ENCODE results near the gene P4HB. TPM values are rescaled to one million over a fixed set of nuclear protein-coding genes. Genes with fewer than 3 reads are reported as not detected.

P4HB gene
- total RNA-seq, 1 donor from 2014 or later = 259 TPM

DNA sequence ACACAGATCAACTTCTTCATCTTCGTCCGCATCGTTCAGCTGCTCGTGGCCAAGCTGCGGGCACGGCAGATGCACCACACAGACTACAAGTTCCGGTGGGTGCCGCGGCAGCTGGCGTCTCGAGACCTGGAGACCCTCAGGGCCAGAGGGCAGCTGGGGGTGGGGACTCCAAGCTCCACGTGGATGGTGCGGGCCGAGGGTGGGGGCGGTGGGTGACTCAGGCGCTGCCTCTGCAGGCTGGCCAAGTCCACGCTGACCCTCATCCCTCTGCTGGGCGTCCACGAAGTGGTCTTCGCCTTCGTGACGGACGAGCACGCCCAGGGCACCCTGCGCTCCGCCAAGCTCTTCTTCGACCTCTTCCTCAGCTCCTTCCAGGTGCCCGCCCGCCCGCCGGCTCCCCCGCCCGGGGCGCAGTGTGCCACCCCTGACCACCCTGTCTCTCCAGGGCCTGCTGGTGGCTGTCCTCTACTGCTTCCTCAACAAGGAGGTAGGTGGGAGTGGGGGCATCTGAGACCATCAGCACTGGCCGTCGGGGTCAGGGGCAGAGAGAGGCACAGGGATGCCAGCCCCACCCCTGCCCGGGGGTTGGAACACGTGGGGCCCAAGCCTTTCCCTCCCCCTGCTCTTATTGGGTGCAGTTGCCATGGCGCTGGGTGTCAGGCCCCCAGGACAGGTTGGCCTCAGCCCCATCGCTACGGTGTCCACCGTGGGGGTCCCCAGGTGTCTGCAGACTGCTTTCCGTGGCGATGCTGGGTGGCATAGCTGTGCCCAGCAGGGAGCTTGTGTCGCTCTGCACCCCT is 47.6 kb downstream of the P4HB start:
- DNase-seq = no peak
- Mint-ChIP-seq H3K27me3 (ENCODE audit: unreplicated experiment) (peaks cover 14% of the 10 kb centered on the region), H3K9me3 (ENCODE audit: unreplicated experiment) (peaks cover 14% of the 10 kb centered on the region), H3K4me1 (ENCODE audit: low read depth, unreplicated experiment) (peaks cover 7% of the 10 kb centered on the region), H3K36me3 (ENCODE audit: unreplicated experiment) (peaks cover 8% of the 10 kb centered on the region), H3K4me3 (ENCODE audit: unreplicated experiment) (no peak overlapping the region), H3K27ac (ENCODE audit: unreplicated experiment) (no peak overlapping the region)
- TF ChIP-seq CTCF (IDR thresholded peaks at IDR 0.05; ENCODE audit: partially characterized antibody, unreplicated experiment) = no peak

DNA sequence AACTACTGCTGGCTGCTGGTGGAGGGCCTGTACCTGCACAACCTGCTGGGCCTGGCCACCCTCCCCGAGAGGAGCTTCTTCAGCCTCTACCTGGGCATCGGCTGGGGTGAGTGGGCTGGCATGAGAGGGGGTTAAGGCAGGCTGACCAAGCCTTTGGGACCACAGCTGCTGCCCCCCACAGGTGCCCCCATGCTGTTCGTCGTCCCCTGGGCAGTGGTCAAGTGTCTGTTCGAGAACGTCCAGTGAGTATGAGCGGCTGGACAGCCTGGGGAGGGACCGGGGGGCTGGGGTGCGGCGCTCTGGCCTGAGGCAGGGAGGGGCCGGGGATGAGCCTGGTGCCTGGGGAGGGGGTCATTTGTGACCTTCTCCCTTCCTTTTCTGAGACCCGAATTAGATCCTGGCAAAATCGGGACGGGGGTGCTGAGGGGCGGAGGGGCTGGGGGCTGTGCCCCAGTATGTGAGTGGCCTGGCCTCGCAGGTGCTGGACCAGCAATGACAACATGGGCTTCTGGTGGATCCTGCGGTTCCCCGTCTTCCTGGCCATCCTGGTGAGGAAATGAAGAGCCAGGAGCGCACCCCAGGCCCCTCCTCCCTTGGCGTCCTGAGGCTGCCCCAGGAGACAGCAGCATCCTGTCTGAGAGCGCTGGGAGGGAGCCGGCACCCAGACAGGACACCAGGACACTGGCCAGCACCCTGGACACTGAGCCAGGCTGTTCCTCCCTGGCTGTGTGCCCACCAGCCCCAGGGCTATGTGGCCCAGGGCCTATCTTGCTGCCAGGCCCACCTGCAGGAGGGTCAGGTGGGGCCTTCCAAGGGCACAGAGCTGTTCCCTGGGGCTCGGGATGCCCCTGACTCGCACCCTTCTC is 48.4 kb downstream of the P4HB start:
- peaks cover 13% of the 10 kb centered on the region for H3K27me3 Mint-ChIP-seq (ENCODE audit: unreplicated experiment)
- H3K4me3 Mint-ChIP-seq (ENCODE audit: unreplicated experiment) = no peak overlapping the region
- no peak for TF ChIP-seq CTCF (IDR thresholded peaks at IDR 0.05; ENCODE audit: partially characterized antibody, unreplicated experiment)
- H3K4me1 Mint-ChIP-seq (ENCODE audit: low read depth, unreplicated experiment) = peaks cover 7% of the 10 kb centered on the region
- DNase-seq = no peak
- H3K9me3 Mint-ChIP-seq (ENCODE audit: unreplicated experiment) = peaks cover 12% of the 10 kb centered on the region
- peaks cover 8% of the 10 kb centered on the region for H3K36me3 Mint-ChIP-seq (ENCODE audit: unreplicated experiment)
- no peak overlapping the region for H3K27ac Mint-ChIP-seq (ENCODE audit: unreplicated experiment)

DNA sequence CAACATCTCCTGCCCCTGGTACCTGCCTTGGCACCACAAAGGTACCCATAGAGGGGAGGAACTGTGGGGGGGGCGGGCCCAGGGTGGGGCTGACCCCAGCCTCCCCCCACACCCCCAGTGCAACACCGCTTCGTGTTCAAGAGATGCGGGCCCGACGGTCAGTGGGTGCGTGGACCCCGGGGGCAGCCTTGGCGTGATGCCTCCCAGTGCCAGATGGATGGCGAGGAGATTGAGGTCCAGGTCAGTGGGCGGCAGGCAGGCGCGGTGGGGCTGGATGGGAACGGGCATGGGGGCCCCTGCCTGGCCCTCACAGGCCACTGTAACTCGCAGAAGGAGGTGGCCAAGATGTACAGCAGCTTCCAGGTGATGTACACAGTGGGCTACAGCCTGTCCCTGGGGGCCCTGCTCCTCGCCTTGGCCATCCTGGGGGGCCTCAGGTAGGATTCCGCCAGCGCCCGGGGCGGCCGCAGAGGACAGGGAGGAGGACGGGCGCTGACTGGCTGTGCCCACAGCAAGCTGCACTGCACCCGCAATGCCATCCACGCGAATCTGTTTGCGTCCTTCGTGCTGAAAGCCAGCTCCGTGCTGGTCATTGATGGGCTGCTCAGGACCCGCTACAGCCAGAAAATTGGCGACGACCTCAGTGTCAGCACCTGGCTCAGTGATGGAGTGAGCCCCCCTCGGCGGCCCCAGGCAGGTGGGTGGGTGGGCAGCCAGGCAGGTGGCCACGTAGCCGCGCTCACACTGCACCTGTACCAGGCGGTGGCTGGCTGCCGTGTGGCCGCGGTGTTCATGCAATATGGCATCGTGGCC is 49.2 kb downstream of the P4HB start:
- no peak for DNase-seq
- peaks cover 10% of the 10 kb centered on the region for H3K27me3 Mint-ChIP-seq (ENCODE audit: unreplicated experiment)
- H3K36me3 Mint-ChIP-seq (ENCODE audit: unreplicated experiment) = peaks cover 8% of the 10 kb centered on the region
- no peak for TF ChIP-seq CTCF (IDR thresholded peaks at IDR 0.05; ENCODE audit: partially characterized antibody, unreplicated experiment)
- H3K4me3 Mint-ChIP-seq (ENCODE audit: unreplicated experiment) = no peak overlapping the region
- H3K4me1 Mint-ChIP-seq (ENCODE audit: low read depth, unreplicated experiment) = peaks cover 7% of the 10 kb centered on the region
- H3K9me3 Mint-ChIP-seq (ENCODE audit: unreplicated experiment) = peaks cover 10% of the 10 kb centered on the region
- H3K27ac Mint-ChIP-seq (ENCODE audit: unreplicated experiment) = no peak overlapping the region

GRCh38 chr17:81810476-81810875 is 49.9 kb downstream of the P4HB start:
- peaks cover 7% of the 10 kb centered on the region for H3K4me1 Mint-ChIP-seq (ENCODE audit: low read depth, unreplicated experiment)
- H3K4me3 Mint-ChIP-seq (ENCODE audit: unreplicated experiment) = no peak overlapping the region
- peaks cover 9% of the 10 kb centered on the region for H3K9me3 Mint-ChIP-seq (ENCODE audit: unreplicated experiment)
- TF ChIP-seq CTCF (IDR thresholded peaks at IDR 0.05; ENCODE audit: partially characterized antibody, unreplicated experiment) = no peak
- no peak for DNase-seq
- no peak overlapping the region for H3K27ac Mint-ChIP-seq (ENCODE audit: unreplicated experiment)
- H3K27me3 Mint-ChIP-seq (ENCODE audit: unreplicated experiment) = peaks cover 10% of the 10 kb centered on the region
- H3K36me3 Mint-ChIP-seq (ENCODE audit: unreplicated experiment) = peaks cover 8% of the 10 kb centered on the region

Data from glutamatergic neuron (in vitro differentiated cells).